Erythroblast (primary cell): ENCODE data around the gene PPP2R5C.

Experiments
- GATA1 ChIP-seq: IDR thresholded peaks from 2 replicates; pipeline ENCODE4 v1.6.1; 2011; ENCODE audit warnings: low read depth, mild to moderate bottlenecking, control low read depth, low read length, moderate library complexity
- POLR2A ChIP-seq: IDR thresholded peaks from 2 replicates; pipeline ENCODE4 v1.6.1; 2011; ENCODE audit warnings: mild to moderate bottlenecking, low read length

DNA sequence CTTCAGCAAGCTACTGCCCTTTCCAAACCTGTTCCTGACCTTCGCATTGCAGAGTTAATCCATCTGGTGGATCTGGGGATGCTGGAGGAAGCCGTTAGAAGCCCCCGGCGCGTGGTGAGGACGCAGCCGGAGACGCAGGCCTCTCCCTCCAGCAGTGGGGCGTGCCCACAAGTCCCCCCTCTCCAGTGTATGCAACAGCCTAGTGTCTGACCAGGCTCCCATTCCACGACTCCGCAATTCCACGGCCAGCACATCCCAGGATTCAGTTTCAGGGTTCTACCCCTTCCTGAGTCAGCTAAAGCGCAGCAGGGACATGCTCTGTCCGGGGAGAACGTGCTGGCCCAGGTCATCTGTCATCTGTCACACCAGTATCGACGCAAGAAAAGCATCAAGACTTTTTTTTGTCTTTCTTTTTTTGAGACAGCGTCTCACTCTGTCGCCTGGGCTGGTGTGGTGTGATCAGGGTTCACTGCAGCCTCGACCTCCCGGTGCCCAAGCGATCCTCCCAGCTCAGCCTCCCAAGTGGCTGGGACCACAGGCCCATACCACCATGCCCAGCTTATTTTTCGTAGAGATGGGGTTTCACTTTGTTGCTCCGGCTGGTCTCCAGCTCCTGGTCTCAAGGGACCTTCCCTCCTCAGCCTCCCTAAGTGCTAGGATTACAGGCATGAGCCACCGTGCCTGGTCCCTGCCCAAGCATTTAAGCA lies 194.8 kb downstream of the PPP2R5C start:
- TF ChIP-seq POLR2A (no peak), GATA1 (no peak)
